ENCODE data around the gene TFPI2. TPM values are rescaled to one million over a fixed set of nuclear protein-coding genes. Genes with fewer than 3 reads are reported as not detected.

Gene TFPI2
- total and polyA plus RNA-seq, 2 of the 4 experiments (the other 2 are of a cell fraction), result 48.9 to 99.0 TPM

GRCh38 chr7:93882468-93882867 lies 8.1 kb downstream of the TFPI2 start:
- Histone ChIP-seq H2BK120ac (ENCODE audit: low read depth, low read length) (no peak overlapping the region), H3K9me1 (ENCODE audit: insufficient read depth, low read length) (no peaks in the 10 kb centered on the region), H3K4me2 (ENCODE audit: low read depth, low read length) (no peak overlapping the region), H3K27me3 (ENCODE audit: control insufficient read depth, insufficient read depth, low read length) (no peaks in the 10 kb centered on the region), H3K14ac (replicated peaks; ENCODE audit: low read depth, low read length) (no peak overlapping the region), H2BK20ac (ENCODE audit: low read depth, low read length) (no peak overlapping the region), H3K9me3 (ENCODE audit: control insufficient read depth, insufficient read depth, low read length) (peaks cover 2% of the 10 kb centered on the region; the same call in 1 of the 2 replicates), H2AK5ac (ENCODE audit: low read depth, low read length) (no peak overlapping the region), H4K91ac (ENCODE audit: insufficient read depth, low read depth, low read length) (no peak overlapping the region), H3K27ac (ENCODE audit: insufficient read depth, low read length) (no peak overlapping the region), H2BK15ac (ENCODE audit: low read depth, low read length) (no peak overlapping the region), H2AK9ac (replicated peaks; ENCODE audit: low read depth, low read length, poor library complexity) (no peak overlapping the region), H2BK5ac (ENCODE audit: low read depth, low read length, poor library complexity, severe bottlenecking) (no peak overlapping the region), H3K4me1 (ENCODE audit: control insufficient read depth, insufficient read depth, low read length) (no peaks in the 10 kb centered on the region), H3K23ac (ENCODE audit: low read depth, low read length) (no peak overlapping the region), H3K56ac (ENCODE audit: extremely low read depth, insufficient read depth, low read length) (no peak overlapping the region), H3K79me1 (ENCODE audit: low read depth in 1 of 2, low read length in 2 of 2) (no peaks in the 10 kb centered on the region), H2AFZ (replicated peaks; ENCODE audit: low read length, poor library complexity) (no peak overlapping the region), H3K4ac (ENCODE audit: low read depth, low read length) (no peak overlapping the region), H4K5ac (ENCODE audit: low read depth, low read length) (no peak overlapping the region), H3K9ac (ENCODE audit: low read depth, low read length) (no peak overlapping the region), H3K4me3 (ENCODE audit: insufficient read depth, low read depth, low read length) (no peak overlapping the region), H3K36me3 (ENCODE audit: control insufficient read depth, insufficient read depth, low read length) (no peaks in the 10 kb centered on the region; the same call in 1 of the 2 replicates), H3K18ac (ENCODE audit: low read depth, low read length) (no peak overlapping the region), H4K8ac (ENCODE audit: low read depth in 2 of 2, low read length in 2 of 2) (no peak overlapping the region), H4K20me1 (ENCODE audit: insufficient read depth, low read length) (no peaks in the 10 kb centered on the region)
- POLR2A ChIA-PET (ENCODE audit: unreplicated experiment), result no interaction called here
- in situ Hi-C loops (cut with MboI; ENCODE audit: low sequenced_read_pairs), result no loop called here
- DNase-seq, result no peak
- CTCF ChIA-PET, result no interaction called here
- dilution Hi-C loops (cut with HindIII; ENCODE audit: low sequenced_read_pairs, unreplicated experiment), result no loop called here
- no peak for ATAC-seq (ENCODE audit: low read depth)
- intact Hi-C loops (cut with micrococcal nuclease), result no loop called here
- TF ChIP-seq MXI1 (IDR thresholded peaks at IDR 0.05; ENCODE audit: borderline replicate concordance, low read depth, low read length), result no peak
- no TSS peak for BruUV-seq (replicated peaks)
